Caco-2 (cell line): ENCODE measurements around the gene INO80E. TPM values are rescaled to one million over a fixed set of nuclear protein-coding genes. Genes with fewer than 3 reads are reported as not detected.

ENCODE experiments used
- BruUV-seq: library from RNA; stranded (reverse); fragments of 400-500 nt; replicated peaks from 2 replicates; lab custom pipeline; 2021; lab: Mats Ljungman, UMichigan
- CTCF ChIA-PET: fragments of 300-600 bp; sonication (Branson Sonifier 250); formaldehyde crosslinking; loops from one replicate; lab custom pipeline; 2022; ENCODE audit warnings: antibody characterized with exemption; lab: Charles Lee
- POLR2A ChIA-PET: fragments of 300-600 bp; sonication (Branson Sonifier 250); formaldehyde crosslinking; loops from one replicate; lab custom pipeline; 2022; ENCODE audit warnings: antibody characterized with exemption; lab: Charles Lee
- DNase-seq, 2 experiments: peaks; one replicate each; pipeline versions ENCODE4 v3.0.0 to v3.0.0-alpha.2; 2020 to 2022
- H3K27me3 ChIP-seq: replicated peaks from 2 replicates; pipeline ENCODE4 v1.6.0; 2011; ENCODE audit warnings: low read length; ENCODE audit not compliant: control insufficient read depth, insufficient read depth
- H3K36me3 ChIP-seq: 2 replicates; pipeline ENCODE4 v1.5.1; 2011; ENCODE audit warnings: low read length; ENCODE audit not compliant: control insufficient read depth, insufficient read depth
- H3K4me1 ChIP-seq: fragments of 250-450 bp; sonication (Bioruptor Pico); 2 replicates; pipeline ENCODE4 v1.5.1; 2020; ENCODE audit warnings: mild to moderate bottlenecking
- H3K4me3 ChIP-seq: 2 replicates; pipeline ENCODE4 v1.5.1; 2011; ENCODE audit warnings: low read depth, mild to moderate bottlenecking, control low read depth, low read length
- H3K9me3 ChIP-seq: fragments of 250-450 bp; sonication (Bioruptor Pico); 2 replicates; pipeline ENCODE4 v1.5.1; 2020; ENCODE audit warnings: mild to moderate bottlenecking, moderate library complexity
- H3K27ac Mint-ChIP-seq: one replicate; pipeline ENCODE4 v1.8.0; 2022; ENCODE audit warnings: mixed read lengths; ENCODE audit not compliant: unreplicated experiment
- H3K27me3 Mint-ChIP-seq: one replicate; pipeline ENCODE4 v1.8.0; 2022; ENCODE audit warnings: mixed read lengths; ENCODE audit not compliant: insufficient read depth, unreplicated experiment
- H3K36me3 Mint-ChIP-seq: one replicate; pipeline ENCODE4 v1.8.0; 2022; ENCODE audit warnings: mild to moderate bottlenecking, mixed read lengths; ENCODE audit not compliant: insufficient read depth, unreplicated experiment
- H3K4me1 Mint-ChIP-seq: one replicate; pipeline ENCODE4 v1.8.0; 2022; ENCODE audit warnings: low read depth, mixed read lengths; ENCODE audit not compliant: unreplicated experiment
- H3K4me3 Mint-ChIP-seq: one replicate; pipeline ENCODE4 v1.8.0; 2022; ENCODE audit warnings: mild to moderate bottlenecking, moderate library complexity, mixed read lengths; ENCODE audit not compliant: unreplicated experiment
- H3K9me3 Mint-ChIP-seq: one replicate; pipeline ENCODE4 v1.8.0; 2022; ENCODE audit warnings: mixed read lengths; ENCODE audit not compliant: unreplicated experiment
- intact Hi-C: fragments of 100-400 bp; cut with micrococcal nuclease; formaldehyde crosslinking; loops from one replicate; pipeline ENCODE4 v1.10.0; 2022; ENCODE audit not compliant: unreplicated experiment
- total RNA-seq: library from RNA; stranded (reverse); gene quantifications from 2 replicates; pipeline ENCODE4 v1.2.3, GENCODE V29; 2022
- TF ChIP-seq, protein P1 (sequence below), 2 experiments: fragments of 200-600 bp in 1 of 2; IDR thresholded peaks; 1 replicate in 1 of 2; 2 replicates in 1 of 2; pipeline versions ENCODE4 v1.5.1 to v1.8.0; 2011 to 2022; ENCODE audit warnings: antibody characterized with exemption in 1 of 2, control low read depth in 1 of 2, inconsistent platforms in 1 of 2, low read depth in 1 of 2, low read length in 1 of 2, mild to moderate bottlenecking in 1 of 2, moderate library complexity in 1 of 2; ENCODE audit not compliant: insufficient read depth in 1 of 2, severe bottlenecking in 1 of 2, unreplicated experiment in 1 of 2

INO80E gene
- total RNA-seq, 1 experiment from 2014 or later, result 58.8 TPM

DNA sequence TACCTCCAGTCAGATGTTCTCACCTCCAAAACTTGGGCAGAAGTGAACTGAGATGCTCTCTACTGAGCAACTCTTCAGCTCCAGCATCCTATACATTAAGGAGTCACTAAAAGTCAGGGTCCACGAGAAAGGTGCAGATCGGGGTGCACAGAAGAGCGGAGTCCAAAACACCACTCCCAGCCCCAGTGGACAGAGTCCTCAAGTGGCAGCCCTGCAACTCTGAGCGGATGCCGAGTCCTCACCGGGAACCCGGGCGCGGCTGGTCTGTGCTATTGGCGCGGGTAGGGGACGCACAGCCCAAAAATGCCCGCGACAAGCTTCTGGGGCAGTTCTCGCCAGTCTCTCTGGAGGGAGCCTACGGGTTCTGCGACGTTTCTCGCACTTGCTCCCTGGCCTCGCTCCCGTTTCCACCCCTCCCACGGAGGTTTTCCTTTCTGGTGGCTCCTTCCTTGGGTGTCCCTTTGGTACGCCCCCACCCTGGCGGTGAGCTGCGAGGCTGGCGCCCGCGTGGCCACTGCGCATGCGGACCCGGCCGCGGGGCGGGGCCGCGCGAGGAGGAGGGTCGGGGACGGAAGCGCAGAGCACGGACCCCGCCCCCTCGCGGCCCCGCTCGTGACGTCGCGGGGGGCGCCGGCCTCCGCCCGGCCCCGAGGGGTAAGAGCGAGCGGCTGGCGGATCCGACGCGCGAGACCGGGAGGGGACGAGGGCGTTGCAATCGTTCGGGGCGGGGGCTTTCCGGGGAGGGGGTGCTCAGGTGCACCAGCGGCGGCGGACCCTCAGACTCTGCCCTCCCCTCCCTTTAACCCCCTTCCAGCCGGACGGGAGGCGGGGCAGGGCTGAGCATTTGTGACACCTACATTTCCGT lies 34.3 kb upstream of the INO80E start, which contains the start of gene TMEM219:
Gene TMEM219 (plus strand): TSS at position 601 of the 865 bp plus-strand sequence. CDS start 1,065 bp downstream, outside the sequence.
- Histone ChIP-seq H3K4me3 (peak within 1 kb of the TSS; percentile 78), H3K36me3 (no peaks in the 10 kb centered on the region), H3K27me3 (no peaks in the 10 kb centered on the region), H3K9me3 (no peaks in the 10 kb centered on the region), H3K4me1 (no peaks in the 10 kb centered on the region)
- ChIA-PET POLR2A (interaction anchor here (0.5 to 1.6 kb wide), 8 partner anchors 10 to 689 kb away, joined by 3 to 18 read pairs (median 4); partner anchors contain the start of genes KCTD13, SEZ6L2 and TAOK2), CTCF (interaction anchor here (0.6 to 1.6 kb wide), 9 partner anchors 12 to 154 kb away, joined by 3 to 9 read pairs (median 4); partner anchors contain the start of genes CDIPT, KCTD13, SEZ6L2 and TAOK2)
- peak; percentile 89 to 96 for DNase-seq
- Mint-ChIP-seq H3K4me3 (peak within 1 kb of the TSS; percentile 79), H3K27me3 (no peaks in the 10 kb centered on the region), H3K4me1 (peaks cover 8% of the 10 kb centered on the region), H3K36me3 (peaks cover 5% of the 10 kb centered on the region), H3K27ac (peak within 1 kb of the TSS; percentile 79), H3K9me3 (no peaks in the 10 kb centered on the region)
- no TSS peak for BruUV-seq
- TF ChIP-seq, protein P1, sequence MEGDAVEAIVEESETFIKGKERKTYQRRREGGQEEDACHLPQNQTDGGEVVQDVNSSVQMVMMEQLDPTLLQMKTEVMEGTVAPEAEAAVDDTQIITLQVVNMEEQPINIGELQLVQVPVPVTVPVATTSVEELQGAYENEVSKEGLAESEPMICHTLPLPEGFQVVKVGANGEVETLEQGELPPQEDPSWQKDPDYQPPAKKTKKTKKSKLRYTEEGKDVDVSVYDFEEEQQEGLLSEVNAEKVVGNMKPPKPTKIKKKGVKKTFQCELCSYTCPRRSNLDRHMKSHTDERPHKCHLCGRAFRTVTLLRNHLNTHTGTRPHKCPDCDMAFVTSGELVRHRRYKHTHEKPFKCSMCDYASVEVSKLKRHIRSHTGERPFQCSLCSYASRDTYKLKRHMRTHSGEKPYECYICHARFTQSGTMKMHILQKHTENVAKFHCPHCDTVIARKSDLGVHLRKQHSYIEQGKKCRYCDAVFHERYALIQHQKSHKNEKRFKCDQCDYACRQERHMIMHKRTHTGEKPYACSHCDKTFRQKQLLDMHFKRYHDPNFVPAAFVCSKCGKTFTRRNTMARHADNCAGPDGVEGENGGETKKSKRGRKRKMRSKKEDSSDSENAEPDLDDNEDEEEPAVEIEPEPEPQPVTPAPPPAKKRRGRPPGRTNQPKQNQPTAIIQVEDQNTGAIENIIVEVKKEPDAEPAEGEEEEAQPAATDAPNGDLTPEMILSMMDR (IDR thresholded peaks at IDR 0.05; ENCODE audit: insufficient read depth in 1 of 2, low read depth in 1 of 2, low read length in 1 of 2, severe bottlenecking in 1 of 2, unreplicated experiment in 1 of 2), result peak in 1 of 2 experiments; percentile 48
- intact Hi-C loops, result loop anchor here (1.0 to 2.0 kb wide), 3 partner anchors 18 to 35 kb away; partner anchors contain the start of genes HIRIP3 and KCTD13

DNA sequence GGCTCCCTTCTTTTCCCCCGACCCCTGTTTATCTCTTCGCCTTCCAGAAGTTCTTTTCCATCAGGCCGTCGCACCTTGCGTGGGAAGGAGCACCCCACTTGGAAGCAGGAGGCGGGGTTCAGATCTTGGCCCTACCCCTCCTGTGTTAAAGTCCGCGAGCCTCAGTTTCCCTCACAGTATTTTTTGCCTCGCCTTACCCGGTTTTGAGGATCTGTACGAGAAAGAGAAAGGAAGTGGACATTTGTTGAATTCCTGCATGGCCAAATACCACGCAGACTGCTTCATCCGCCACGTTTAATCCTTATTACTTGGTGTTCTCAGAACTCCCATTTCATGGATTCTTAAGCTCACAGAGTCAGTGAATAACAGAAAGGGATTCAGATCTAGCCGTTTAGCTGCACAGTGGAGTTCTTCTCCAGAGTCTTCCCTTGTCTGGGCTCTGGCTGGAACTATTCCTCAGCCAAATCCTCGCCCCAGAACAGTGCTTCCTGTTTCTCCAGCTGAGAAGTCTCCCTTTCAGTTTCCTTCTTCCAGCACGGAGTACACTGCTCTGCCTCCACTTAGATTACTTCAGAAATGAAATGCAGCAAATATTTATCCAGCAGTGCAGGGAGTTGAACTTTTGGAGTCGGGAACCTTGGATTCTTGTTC lies 33.6 kb upstream of the INO80E start:
- Mint-ChIP-seq H3K27ac (peak overlapping the region; percentile 79), H3K27me3 (no peaks in the 10 kb centered on the region), H3K36me3 (peaks cover 5% of the 10 kb centered on the region), H3K9me3 (no peaks in the 10 kb centered on the region), H3K4me1 (peaks cover 8% of the 10 kb centered on the region), H3K4me3 (peak overlapping the region; percentile 79)
- Histone ChIP-seq H3K4me1 (no peaks in the 10 kb centered on the region), H3K9me3 (no peaks in the 10 kb centered on the region), H3K4me3 (peak overlapping the region; percentile 78), H3K36me3 (no peaks in the 10 kb centered on the region), H3K27me3 (no peaks in the 10 kb centered on the region)
- TSS peak; percentile 76 for BruUV-seq
- intact Hi-C loops, result loop anchor here (1.0 to 2.0 kb wide), 2 partner anchors 33 to 36 kb away; partner anchors contain the start of genes HIRIP3 and KCTD13
- DNase-seq, result no peak
- TF ChIP-seq, protein P1 (IDR thresholded peaks at IDR 0.05; ENCODE audit: insufficient read depth in 1 of 2, low read depth in 1 of 2, low read length in 1 of 2, severe bottlenecking in 1 of 2, unreplicated experiment in 1 of 2), result no peak
- ChIA-PET POLR2A (interaction anchor here (0.6 to 1.6 kb wide), 6 partner anchors 11 to 688 kb away, joined by 3 to 18 read pairs (median 8); partner anchors contain the start of genes KCTD13 and TAOK2), CTCF (interaction anchor here (0.6 to 1.6 kb wide), 9 partner anchors 11 to 155 kb away, joined by 3 to 9 read pairs (median 4); partner anchors contain the start of genes CDIPT, KCTD13, SEZ6L2 and TAOK2)
